GM18867 (cell line): ENCODE measurements around the gene GRXCR2.
A peak's percentile ranks its signal among the peaks of the same experiment; 100 is the strongest.
"Not testable (repeated sequence)": the region's sequence is repeated elsewhere in the genome, so short reads cannot be mapped to it uniquely, and the experiment has no call there.

Source experiments
- ATAC-seq: cut with Tn5 transposase; IDR thresholded peaks from one replicate; pipeline ENCODE4 v1.9.1; 2021; ENCODE audit warnings: mild to moderate bottlenecking, moderate library complexity; ENCODE audit not compliant: unreplicated experiment

The GRXCR2 gene

GRCh38 chr5:145872914-145873313 is at the start of gene GRXCR2:
Gene GRXCR2 (minus strand): TSS chr5:145873014. CDS start chr5:145872968, 46 bp downstream.
- ATAC-seq, result no peak

GRCh38 chr5:145922059-145922458 is 49.2 kb upstream of the GRXCR2 start:
- ATAC-seq, result no peak

- no peak for ATAC-seq
Observed at GRCh38 chr5:145921211-145921610, 48.4 kb upstream of the GRXCR2 start.

GRCh38 chr5:145920542-145921210 is 47.9 kb upstream of the GRXCR2 start:
- ATAC-seq, result no peak

GRCh38 chr5:145919413-145919812 is 46.6 kb upstream of the GRXCR2 start:
- ATAC-seq, result no peak

GRCh38 chr5:145918397-145918796 is 45.6 kb upstream of the GRXCR2 start:
- no peak for ATAC-seq

- ATAC-seq, result no peak
Observed at GRCh38 chr5:145917288-145917687, 44.5 kb upstream of the GRXCR2 start.

- no peak for ATAC-seq
Observed at GRCh38 chr5:145915970-145916638, 43.3 kb upstream of the GRXCR2 start.

- ATAC-seq, result no peak
Observed at GRCh38 chr5:145913701-145914100, 40.9 kb upstream of the GRXCR2 start.

- no peak for ATAC-seq
Observed at GRCh38 chr5:145912594-145912993, 39.8 kb upstream of the GRXCR2 start.

GRCh38 chr5:145912019-145912418 is 39.2 kb upstream of the GRXCR2 start:
- no peak for ATAC-seq

GRCh38 chr5:145911164-145911563 is 38.4 kb upstream of the GRXCR2 start:
- ATAC-seq, result no peak

- ATAC-seq, result no peak
Observed at GRCh38 chr5:145908206-145908960, 35.6 kb upstream of the GRXCR2 start.

GRCh38 chr5:145906401-145906800 is 33.6 kb upstream of the GRXCR2 start:
- ATAC-seq, result no peak

GRCh38 chr5:145904743-145905142 is 31.9 kb upstream of the GRXCR2 start:
- no peak for ATAC-seq

GRCh38 chr5:145903867-145904266 is 31.1 kb upstream of the GRXCR2 start:
- ATAC-seq, result no peak

- peak; percentile 65 for ATAC-seq
Observed at GRCh38 chr5:145903113-145903512, 30.3 kb upstream of the GRXCR2 start.

GRCh38 chr5:145902421-145902820 is 29.6 kb upstream of the GRXCR2 start:
- ATAC-seq, result no peak

- no peak for ATAC-seq
Observed at GRCh38 chr5:145898171-145898570, 25.4 kb upstream of the GRXCR2 start.

- ATAC-seq, result not testable (repeated sequence)
Observed at GRCh38 chr5:145891378-145891777, 18.6 kb upstream of the GRXCR2 start.

- ATAC-seq, result no peak
Observed at GRCh38 chr5:145889611-145890010, 16.8 kb upstream of the GRXCR2 start.
